Measurements from ENCODE around the gene SEC63. TPM values are rescaled to one million over a fixed set of nuclear protein-coding genes. Genes with fewer than 3 reads are reported as not detected.
"Not testable (repeated sequence)": the region's sequence is repeated elsewhere in the genome, so short reads cannot be mapped to it uniquely, and the experiment has no call there.

SEC63 gene
- total RNA-seq, 3 donors from 2014 or later (not counting 1 experiment from before 2014, with no cell fraction given): 84.4 to 104 (median 90.4) TPM

- Mint-ChIP-seq H3K4me1 (peaks cover 11 to 12% of the 10 kb centered on the region in 2 donors), H3K4me3 (no peak overlapping the region), H3K27ac (no peak overlapping the region), H3K27me3 (ENCODE audit: low read depth in 2 of 2) (no peaks in the 10 kb centered on the region), H3K9me3 (no peaks in the 10 kb centered on the region), H3K36me3 (no peaks in the 10 kb centered on the region)
- Histone ChIP-seq H3K4me3 (ENCODE audit: low read length) (no peak overlapping the region), H3K27ac (ENCODE audit: low read length) (no peak overlapping the region), H3K9me3 (ENCODE audit: control insufficient read depth, insufficient read depth, low read length) (no peaks in the 10 kb centered on the region), H3K27me3 (ENCODE audit: control insufficient read depth, insufficient read depth, low read length) (no peaks in the 10 kb centered on the region), H3K36me3 (ENCODE audit: control insufficient read depth, insufficient read depth, low read length) (no peaks in the 10 kb centered on the region), H3K4me1 (ENCODE audit: control insufficient read depth, insufficient read depth, low read length) (no peaks in the 10 kb centered on the region)
- ATAC-seq (no peak), DNase-seq (no peak)
- TF ChIP-seq CTCF (IDR thresholded peaks at IDR 0.05): no peak
- 80% methylated on average over 5 of the region's 5 CpGs for WGBS (ENCODE audit: insufficient coverage)
- intact Hi-C loops (cut with micrococcal nuclease): no loop called here
Measured at GRCh38 chr6:107968081-107968480, 10.1 kb upstream of the SEC63 start.

GRCh38 chr6:107965746-107966145 lies 7.7 kb upstream of the SEC63 start:
- TF ChIP-seq CTCF (IDR thresholded peaks at IDR 0.05): no peak
- DNase-seq: no peak
- H3K27ac ChIP-seq (ENCODE audit: low read length): no peak overlapping the region
- no peaks in the 10 kb centered on the region for H3K36me3 ChIP-seq (ENCODE audit: control insufficient read depth, insufficient read depth, low read length)
- ATAC-seq: no peak
- H3K27me3 ChIP-seq (ENCODE audit: control insufficient read depth, insufficient read depth, low read length): no peaks in the 10 kb centered on the region
- Mint-ChIP-seq H3K27me3 (ENCODE audit: low read depth in 2 of 2) (no peaks in the 10 kb centered on the region), H3K27ac (no peak overlapping the region), H3K36me3 (no peaks in the 10 kb centered on the region), H3K4me3 (no peak overlapping the region), H3K4me1 (no peaks in the 10 kb centered on the region), H3K9me3 (no peaks in the 10 kb centered on the region)
- intact Hi-C loops (cut with micrococcal nuclease): no loop called here
- no peaks in the 10 kb centered on the region for H3K4me1 ChIP-seq (ENCODE audit: control insufficient read depth, insufficient read depth, low read length)
- no peak overlapping the region for H3K4me3 ChIP-seq (ENCODE audit: low read length)
- no peaks in the 10 kb centered on the region for H3K9me3 ChIP-seq (ENCODE audit: control insufficient read depth, insufficient read depth, low read length)
- WGBS (ENCODE audit: insufficient coverage): 98% methylated on average over 3 of the region's 4 CpGs

DNA sequence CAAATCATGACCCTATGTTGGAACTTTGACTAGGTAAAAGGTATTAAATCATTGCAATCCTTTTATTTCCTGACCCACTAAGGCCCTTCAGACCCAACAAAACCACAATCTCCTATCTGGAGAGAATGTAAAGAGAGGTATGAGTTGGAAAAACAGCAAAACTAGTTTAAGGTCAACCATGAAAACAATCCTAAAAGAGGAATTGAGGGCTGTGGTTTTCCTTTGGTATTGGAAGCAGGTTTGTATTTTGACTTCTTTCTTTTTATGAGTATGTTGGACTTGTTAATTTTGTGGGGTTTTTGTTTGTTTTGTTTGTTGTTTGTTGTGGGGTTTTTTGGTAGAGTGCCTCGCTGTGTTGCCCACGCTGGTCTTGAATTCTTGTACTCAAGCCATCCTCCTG lies 4.7 kb upstream of the SEC63 start:
- H3K27ac ChIP-seq (ENCODE audit: low read length): no peak overlapping the region
- Mint-ChIP-seq H3K27ac (no peak overlapping the region), H3K9me3 (no peaks in the 10 kb centered on the region), H3K4me1 (no peaks in the 10 kb centered on the region), H3K27me3 (ENCODE audit: low read depth in 2 of 2) (no peaks in the 10 kb centered on the region), H3K4me3 (no peak overlapping the region), H3K36me3 (no peaks in the 10 kb centered on the region)
- ATAC-seq (no peak), DNase-seq (no peak)
- 5% methylated on average over 2 of the region's 2 CpGs for WGBS (ENCODE audit: insufficient coverage)
- no peaks in the 10 kb centered on the region for H3K9me3 ChIP-seq (ENCODE audit: control insufficient read depth, insufficient read depth, low read length)
- no peak for TF ChIP-seq CTCF (IDR thresholded peaks at IDR 0.05)
- intact Hi-C loops (cut with micrococcal nuclease): no loop called here
- no peaks in the 10 kb centered on the region for H3K36me3 ChIP-seq (ENCODE audit: control insufficient read depth, insufficient read depth, low read length)
- H3K4me3 ChIP-seq (ENCODE audit: low read length): no peak overlapping the region
- no peaks in the 10 kb centered on the region for H3K27me3 ChIP-seq (ENCODE audit: control insufficient read depth, insufficient read depth, low read length)
- peaks cover 6% of the 10 kb centered on the region for H3K4me1 ChIP-seq (ENCODE audit: control insufficient read depth, insufficient read depth, low read length)

DNA sequence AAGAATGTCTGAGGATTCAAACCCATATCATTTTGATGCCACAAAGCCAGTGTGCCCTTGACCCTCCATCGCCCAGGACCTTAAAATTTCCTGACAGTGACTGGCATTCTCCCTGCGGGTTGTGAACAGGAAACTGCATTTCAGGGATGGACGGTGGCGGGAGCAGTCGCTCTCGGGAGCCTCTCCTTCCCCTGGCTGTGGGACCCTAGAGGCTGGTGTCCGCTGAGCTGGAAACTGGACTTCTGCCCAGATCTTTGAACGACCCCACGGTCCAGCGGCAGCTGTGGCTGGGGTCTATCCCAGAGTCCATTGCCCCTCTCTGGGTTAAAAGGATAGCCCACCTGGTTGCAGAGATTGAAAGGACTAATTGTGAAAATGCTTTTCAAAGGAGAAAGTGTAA lies 1.4 kb upstream of the SEC63 start:
- Mint-ChIP-seq H3K27ac (no peak overlapping the region), H3K4me1 (peaks cover 18 to 29% of the 10 kb centered on the region in 2 donors), H3K27me3 (ENCODE audit: low read depth in 2 of 2) (no peaks in the 10 kb centered on the region), H3K4me3 (peak overlapping the region; percentile 83), H3K9me3 (no peaks in the 10 kb centered on the region), H3K36me3 (peaks cover 6% of the 10 kb centered on the region)
- DNase-seq: no peak
- Histone ChIP-seq H3K27me3 (ENCODE audit: control insufficient read depth, insufficient read depth, low read length) (no peaks in the 10 kb centered on the region), H3K36me3 (ENCODE audit: control insufficient read depth, insufficient read depth, low read length) (no peaks in the 10 kb centered on the region), H3K27ac (ENCODE audit: low read length) (no peak overlapping the region), H3K4me1 (ENCODE audit: control insufficient read depth, insufficient read depth, low read length) (peaks cover 18% of the 10 kb centered on the region), H3K9me3 (ENCODE audit: control insufficient read depth, insufficient read depth, low read length) (no peaks in the 10 kb centered on the region), H3K4me3 (ENCODE audit: low read length) (no peak overlapping the region)
- WGBS (ENCODE audit: insufficient coverage): 77% methylated on average over 10 of the region's 10 CpGs
- no peak for TF ChIP-seq CTCF (IDR thresholded peaks at IDR 0.05)
- no peak for ATAC-seq
- intact Hi-C loops (cut with micrococcal nuclease): loop anchor here (5.0 kb wide), 1 partner anchor 137 kb away; the partner anchor contains the start of gene SCML4

DNA sequence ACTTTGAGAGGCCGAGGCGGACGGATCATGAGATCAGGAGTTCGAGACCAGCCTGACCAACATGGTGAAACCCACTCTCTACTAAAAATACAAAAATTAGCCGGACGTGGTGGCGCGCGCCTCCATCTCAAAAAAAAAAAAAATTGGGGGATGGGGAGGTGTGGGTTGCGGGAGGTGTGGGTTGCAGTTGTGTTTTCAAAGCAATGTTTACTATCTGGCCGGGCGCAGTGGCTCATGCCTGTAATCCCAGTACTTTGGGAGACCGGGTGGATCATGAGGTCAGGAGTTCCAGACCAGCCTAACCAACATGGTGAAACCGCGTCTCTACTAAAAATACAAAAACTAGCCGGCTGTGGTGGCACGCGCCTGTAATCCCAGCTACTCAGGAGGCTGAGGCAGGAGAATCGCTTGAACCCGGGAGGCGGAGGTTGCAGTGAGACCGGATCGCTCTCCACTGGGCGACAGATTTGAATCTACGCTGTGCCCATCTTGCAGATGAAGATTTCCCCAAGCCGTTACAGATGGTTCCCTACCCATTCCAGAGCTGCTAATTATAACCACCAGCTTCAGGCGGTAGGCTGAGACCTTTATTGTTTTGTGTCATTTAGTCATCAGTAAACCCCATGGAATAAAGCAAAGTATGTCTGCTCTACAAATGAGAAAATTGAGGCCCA lies 818 bp upstream of the SEC63 start:
- H3K27me3 ChIP-seq (ENCODE audit: control insufficient read depth, insufficient read depth, low read length); H3K9me3 ChIP-seq (ENCODE audit: control insufficient read depth, insufficient read depth, low read length); H3K36me3 Mint-ChIP-seq; H3K27ac ChIP-seq (ENCODE audit: low read length); H3K27me3 Mint-ChIP-seq (ENCODE audit: low read depth in 2 of 2); H3K9me3 Mint-ChIP-seq; DNase-seq; ATAC-seq; H3K36me3 ChIP-seq (ENCODE audit: control insufficient read depth, insufficient read depth, low read length): not testable (repeated sequence)
- Mint-ChIP-seq H3K4me3 (peak overlapping the region; percentile 83), H3K27ac (peak overlapping the region in 1 of 2 donors; percentile 93), H3K4me1 (peaks cover 18 to 29% of the 10 kb centered on the region in 2 donors)
- 85% methylated on average over 26 of the region's 27 CpGs for WGBS (ENCODE audit: insufficient coverage)
- Histone ChIP-seq H3K4me3 (ENCODE audit: low read length) (peak overlapping the region; percentile 68), H3K4me1 (ENCODE audit: control insufficient read depth, insufficient read depth, low read length) (peaks cover 18% of the 10 kb centered on the region)
- intact Hi-C loops (cut with micrococcal nuclease): loop anchor here (5.0 kb wide), 1 partner anchor 137 kb away; the partner anchor contains the start of gene SCML4
